Globus pallidus (tissue), 1 donor: ENCODE data around the gene UBAC2.
"Not testable (repeated sequence)": the region's sequence is repeated elsewhere in the genome, so short reads cannot be mapped to it uniquely, and the experiment has no call there.

Experiments used
- DNase-seq: peaks from one replicate; pipeline ENCODE4 v3.0.0-alpha.2; 2015; ENCODE audit warnings: low spot score

UBAC2 gene

GRCh38 chr13:99380921-99381645 is 180.4 kb downstream of the UBAC2 start:
- DNase-seq, result no peak

DNA sequence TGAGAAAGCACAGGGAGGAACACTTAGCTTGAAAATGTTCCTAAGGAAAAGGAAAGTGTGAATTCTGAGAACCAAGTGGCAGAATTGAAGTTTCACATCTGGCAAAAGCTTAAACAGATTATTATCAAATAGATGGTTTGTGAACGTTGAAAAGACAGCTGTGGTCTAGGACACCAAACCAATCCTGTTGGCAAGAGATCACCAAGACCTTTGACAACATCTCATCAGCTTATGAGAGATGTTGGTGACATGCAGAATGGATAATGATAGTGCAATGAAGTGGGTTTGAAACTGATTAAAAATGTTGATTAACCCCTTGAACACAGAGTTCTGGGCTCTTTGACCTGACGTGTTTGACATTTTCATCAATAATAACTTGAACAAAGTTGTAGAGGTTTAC is 181.1 kb downstream of the UBAC2 start:
- no peak for DNase-seq

GRCh38 chr13:99382428-99383133 is 181.9 kb downstream of the UBAC2 start:
- no peak for DNase-seq

GRCh38 chr13:99383511-99383921 is 182.9 kb downstream of the UBAC2 start:
- no peak for DNase-seq

DNA sequence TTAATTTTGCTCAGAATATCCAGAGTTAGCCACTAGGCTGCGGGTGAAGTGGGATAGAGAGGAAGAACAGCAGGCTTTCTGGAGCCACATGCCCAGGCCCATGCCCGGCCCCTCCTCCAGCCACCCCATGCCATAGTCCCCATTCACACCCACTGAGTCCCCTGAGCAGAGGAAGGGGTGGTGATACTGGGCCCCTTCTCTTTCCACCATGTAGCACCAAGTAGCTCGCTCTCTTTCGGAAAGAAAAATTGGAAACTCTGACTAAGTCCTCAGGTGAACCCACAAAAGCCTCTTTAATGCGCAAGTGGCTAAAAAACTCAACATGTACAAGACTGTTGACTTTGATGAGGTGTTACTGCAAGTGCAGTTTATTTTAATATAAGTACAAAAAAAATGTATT is 183.3 kb downstream of the UBAC2 start:
- DNase-seq, result no peak

DNA sequence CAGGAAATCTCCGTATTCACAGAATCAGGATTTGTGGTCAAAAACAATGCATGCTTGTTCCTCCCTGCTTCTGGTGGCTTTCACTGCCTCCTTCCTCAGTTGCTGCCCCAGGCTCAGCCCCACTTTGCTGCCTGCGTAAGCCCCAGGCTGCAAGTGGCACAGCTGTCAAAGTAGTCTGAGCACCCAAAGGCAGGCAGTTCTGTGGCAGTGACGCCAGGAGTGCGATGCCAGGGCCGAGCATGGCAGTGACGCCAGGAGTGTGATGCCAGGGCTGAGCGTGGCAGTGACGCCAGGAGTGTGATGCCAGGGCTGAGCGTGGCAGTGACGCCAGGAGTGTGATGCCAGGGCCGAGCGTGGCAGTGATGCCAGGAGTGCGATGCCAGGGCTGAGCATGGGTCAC is 183.8 kb downstream of the UBAC2 start:
- peak; percentile 54 for DNase-seq

DNA sequence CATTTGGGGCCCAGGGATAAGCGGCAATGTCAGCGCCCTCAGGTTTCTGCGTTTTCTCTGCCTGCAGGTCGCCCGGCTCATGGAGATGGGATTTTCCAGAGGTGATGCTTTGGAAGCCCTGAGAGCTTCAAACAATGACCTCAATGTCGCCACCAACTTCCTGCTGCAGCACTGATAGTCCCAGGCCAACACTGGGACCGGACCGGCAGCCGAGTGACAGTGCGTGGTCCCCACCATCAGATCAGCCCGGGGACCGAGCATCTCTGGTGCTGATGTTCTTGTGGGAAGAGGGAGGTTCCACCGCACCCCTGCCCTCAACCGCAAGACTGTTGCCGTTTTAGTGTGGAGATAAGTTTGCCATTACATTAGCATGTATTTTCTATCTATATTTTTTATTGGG is 184.5 kb downstream of the UBAC2 start:
- no peak for DNase-seq

- no peak for DNase-seq
Measured at GRCh38 chr13:99385940-99386339, 185.3 kb downstream of the UBAC2 start.

GRCh38 chr13:99386495-99386894 is 185.8 kb downstream of the UBAC2 start:
- DNase-seq, result no peak

DNA sequence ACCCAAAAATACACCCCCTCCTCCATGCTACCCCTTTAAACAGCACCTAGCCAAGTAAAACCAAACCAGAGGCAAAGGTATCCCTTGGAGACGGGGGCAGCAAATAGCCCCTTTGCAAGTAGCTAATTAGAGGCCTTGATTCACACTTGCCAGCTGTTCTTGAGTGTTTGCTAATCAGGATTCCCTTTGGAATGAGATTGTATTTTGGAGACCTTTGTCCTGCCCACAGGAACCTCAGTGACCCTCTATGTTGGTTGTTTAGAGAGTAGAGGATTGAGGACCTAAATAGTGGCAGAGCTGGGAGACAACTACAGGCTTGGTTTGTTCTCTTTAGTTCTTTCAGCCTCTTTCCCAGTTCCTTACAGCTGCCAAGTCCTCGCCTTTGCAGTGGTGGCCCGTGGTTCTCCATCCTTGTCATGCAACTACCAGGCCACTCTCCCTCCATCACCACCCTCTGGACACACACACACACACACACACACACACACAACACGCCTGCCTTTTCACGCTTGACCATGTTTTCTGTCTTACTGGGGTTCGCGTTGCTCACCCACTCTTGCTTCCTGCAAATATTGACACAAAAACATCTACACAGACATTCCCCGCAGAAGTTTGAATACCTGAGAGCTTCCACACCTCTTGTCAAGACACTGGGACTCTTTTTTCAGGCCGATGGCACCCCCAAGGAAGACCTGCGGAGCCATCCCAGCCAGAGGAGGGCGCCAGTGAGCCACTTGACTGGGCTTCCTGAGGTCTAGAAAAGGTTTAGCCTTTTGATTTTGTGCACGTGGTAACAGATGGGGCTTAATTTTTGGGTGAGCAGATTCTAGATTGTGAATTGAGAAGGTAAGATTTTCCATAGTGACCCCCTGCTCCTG is 186.5 kb downstream of the UBAC2 start:
- DNase-seq, result no peak

GRCh38 chr13:99388334-99388923 is 187.8 kb downstream of the UBAC2 start:
- no peak for DNase-seq

- DNase-seq, result not testable (repeated sequence)
Measured at GRCh38 chr13:99389094-99389493, 188.4 kb downstream of the UBAC2 start.

- DNase-seq, result no peak
Measured at GRCh38 chr13:99389520-99390304, 189.1 kb downstream of the UBAC2 start.

DNA sequence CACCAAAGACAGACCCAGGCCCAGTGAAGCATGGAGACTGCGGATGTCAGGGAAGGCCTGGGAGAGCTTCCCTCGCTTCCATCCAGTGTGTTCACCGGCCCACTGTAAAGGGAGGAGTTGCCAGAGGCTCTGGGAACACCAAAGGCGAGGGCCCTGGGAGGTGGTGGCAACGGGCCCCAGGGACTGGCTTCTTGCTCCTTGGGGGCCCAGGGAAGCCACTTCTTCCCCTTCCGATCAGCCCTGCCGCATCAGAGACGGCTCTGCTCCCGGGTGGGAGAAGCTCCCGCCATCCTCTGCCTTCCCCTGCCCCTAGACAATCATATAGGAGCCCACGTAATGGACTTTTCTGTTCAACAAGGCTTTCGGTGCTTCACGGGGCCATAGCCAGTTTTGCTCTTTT is 189.9 kb downstream of the UBAC2 start:
- DNase-seq, result no peak

DNA sequence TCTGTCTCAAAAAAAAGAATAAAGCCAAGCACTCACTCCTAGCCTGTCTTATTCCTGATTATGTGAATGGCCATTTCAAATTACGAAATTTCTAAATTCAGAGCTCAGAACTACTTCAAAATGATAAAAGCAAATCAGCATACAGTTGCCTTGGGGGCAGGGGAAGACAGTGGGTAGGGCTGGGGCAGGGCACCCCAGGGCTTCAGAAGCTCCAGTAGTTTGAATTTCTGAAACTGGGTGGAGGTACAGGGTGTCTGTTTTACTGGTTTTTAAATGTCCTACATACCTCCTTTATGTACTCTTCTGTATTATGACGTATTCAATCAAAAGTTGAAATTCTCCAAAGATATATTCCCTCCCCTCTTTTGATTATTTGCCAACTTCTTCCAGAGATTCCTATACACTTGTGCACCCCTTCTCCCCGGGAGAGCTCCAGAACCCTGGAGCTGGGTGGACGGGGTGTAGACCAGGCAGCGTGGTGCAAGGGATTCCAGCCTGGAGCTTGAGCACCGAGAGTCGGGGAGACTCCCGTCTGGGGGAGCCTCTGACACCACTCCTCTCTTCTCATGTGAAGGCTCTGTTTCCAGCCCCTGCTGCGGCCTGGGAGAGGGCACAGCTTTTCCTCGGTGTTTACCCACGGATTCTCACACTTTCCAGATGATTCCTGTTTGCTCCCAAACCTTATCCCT is 191.3 kb downstream of the UBAC2 start:
- DNase-seq, result no peak

DNA sequence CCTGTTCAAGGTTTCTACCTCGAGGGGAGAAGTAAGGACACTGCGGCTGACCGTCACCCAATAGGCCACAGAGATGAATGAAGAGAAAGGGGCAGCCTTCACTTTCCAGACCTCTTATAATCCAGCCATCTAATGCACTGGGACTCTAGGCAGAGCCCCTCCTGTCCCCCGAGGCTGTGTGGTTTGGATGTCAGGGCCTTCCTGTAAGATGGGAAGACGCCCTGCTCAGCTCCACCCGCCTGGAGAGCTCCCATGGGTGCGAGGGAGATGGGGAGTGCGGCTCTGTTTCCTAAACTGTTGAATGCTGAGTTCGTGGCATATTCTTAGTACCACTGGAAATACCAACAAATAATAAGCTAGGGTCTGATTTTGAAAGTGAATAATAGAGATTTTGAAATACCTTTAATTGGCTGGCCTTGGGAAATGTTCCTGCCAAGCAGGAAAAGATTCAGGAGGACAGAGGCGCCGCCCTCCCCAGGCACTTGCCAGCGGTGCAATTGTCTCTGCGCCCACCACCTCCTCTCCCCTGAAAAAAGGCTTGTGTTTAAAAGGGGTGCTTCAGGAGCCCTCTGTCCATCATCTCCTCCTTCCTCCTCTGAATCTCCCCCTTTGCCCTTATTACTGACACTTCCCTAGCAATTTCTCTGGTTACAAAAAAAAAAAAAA is 191.9 kb downstream of the UBAC2 start:
- no peak for DNase-seq

DNA sequence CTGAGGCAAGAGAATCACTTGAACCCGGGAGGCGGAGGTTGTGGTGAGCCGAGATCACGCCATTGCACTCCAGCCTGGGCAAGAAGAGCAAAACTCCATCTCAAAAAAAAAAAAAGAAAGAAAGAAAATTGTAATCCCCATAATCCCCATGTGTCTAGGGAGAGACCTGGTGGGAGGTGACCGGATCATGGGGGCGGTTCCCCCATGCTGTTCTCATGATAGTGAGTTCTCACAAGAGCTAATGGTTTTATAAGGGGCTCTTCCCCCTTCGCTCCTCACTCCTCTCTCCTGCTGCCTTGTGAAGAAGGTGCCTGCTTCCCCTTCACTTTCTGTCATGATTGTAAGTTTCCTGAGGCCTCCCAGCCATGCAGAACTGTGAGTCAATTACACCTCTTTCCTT is 192.7 kb downstream of the UBAC2 start:
- not testable (repeated sequence) for DNase-seq

GRCh38 chr13:99393791-99394735 is 193.4 kb downstream of the UBAC2 start:
- no peak for DNase-seq

GRCh38 chr13:99395436-99395835 is 194.8 kb downstream of the UBAC2 start:
- DNase-seq, result no peak
